GM19240 (cell line): ENCODE measurements around the gene PXMP2.
"Not testable (repeated sequence)": the region's sequence is repeated elsewhere in the genome, so short reads cannot be mapped to it uniquely, and the experiment has no call there.

Experiments
- DNase-seq: peaks from one replicate; pipeline ENCODE4 v3.0.0; 2011; ENCODE audit warnings: low spot score; ENCODE audit not compliant: insufficient read length

PXMP2 gene

DNA sequence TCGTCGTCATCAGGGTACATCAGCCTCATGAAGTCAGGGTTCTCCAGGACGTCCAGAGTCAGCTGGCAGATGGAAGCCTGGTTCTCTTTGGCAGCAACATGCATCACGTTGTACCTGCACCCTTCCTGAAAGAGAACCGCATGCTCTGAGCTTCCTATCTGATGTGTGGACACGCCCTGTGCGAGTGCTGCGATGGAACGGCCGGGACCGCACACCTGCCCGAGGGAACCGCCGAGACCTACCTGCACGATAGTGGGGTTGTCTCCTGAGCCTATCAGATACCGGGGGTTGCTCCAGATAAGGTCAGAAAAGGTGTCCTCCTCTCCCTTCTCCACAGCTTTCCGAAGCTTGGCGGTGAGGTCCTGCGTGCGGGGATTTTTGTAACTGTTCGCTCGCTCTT lies 60.5 kb downstream of the PXMP2 start:
- no peak for DNase-seq

DNA sequence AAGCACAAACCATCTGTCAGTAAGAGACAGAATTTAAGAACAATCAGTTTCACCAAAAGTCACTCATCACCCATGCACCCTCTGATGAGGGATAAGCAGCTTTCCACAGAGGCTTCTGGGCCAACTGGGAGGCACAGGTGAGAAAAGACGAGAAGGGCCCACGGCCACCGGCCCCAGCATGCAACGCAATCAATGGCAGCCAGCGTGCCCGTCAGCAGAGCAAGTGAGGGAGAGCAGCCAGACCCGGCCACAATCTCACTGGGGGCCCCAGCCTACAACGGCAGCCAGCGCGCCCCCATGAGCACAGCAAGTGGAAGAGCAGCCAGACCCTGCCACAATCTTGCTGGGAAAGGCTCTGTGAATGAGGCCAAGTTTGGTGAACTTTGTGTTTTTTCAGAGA lies 60.9 kb downstream of the PXMP2 start:
- DNase-seq, result no peak

DNA sequence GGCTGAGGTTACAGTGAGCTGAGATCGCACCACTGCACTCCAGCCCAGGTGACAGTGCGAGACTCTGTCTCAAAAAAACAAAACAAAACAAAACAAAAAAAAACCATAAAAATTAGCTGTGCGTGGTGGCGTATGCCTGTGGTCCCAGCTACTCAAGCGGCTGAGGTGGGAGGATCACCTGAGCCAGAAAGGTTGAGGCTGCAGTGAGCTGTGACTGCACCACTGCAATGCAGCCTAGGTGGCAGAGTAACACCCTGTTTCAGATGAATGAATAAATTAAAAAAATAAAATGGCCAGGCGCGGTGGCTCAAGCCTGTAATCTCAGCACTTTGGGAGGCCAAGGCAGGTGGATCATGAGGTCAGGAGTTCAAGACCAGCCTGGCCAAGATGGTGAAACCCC lies 66.3 kb downstream of the PXMP2 start:
- not testable (repeated sequence) for DNase-seq

DNA sequence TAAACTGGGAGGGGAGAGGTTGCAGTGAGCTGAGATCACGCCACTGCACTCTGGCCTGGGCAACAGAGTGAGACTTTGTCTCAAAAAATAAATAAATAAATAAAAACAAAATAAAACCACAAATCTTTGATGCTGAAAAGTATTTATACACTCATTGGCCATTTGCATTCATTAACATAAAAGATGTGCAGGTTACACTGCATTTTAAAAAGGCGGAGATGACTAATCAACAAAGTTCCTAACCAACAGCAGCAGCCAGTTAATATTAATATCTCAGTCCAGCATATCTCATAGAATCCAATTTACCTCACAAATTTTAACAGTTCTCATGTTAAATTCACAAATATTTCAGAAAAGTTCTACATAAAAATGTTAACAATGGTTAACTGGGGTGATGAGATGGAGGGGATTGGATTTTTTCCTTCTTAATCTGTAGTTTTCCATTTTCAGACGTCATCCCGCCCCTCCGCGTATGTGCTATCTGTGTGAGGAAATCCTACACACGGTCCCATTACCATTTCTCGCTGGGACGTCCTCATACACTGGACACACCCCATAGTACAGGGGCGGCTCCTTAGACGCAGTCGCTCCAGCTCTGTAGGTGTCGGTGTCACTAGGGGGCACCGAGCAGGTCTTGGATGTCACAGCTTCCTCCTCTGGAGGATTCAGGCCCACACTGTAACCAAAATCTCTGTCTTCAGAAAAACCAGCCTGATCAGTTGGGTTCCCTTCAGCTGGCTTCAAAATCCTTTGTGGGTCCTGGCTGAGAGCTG lies 67.0 kb downstream of the PXMP2 start:
- no peak for DNase-seq
